ENCODE measurements around the gene KRT37.
"Not testable (repeated sequence)": the region's sequence is repeated elsewhere in the genome, so short reads cannot be mapped to it uniquely, and the experiment has no call there.

KRT37 gene

GRCh38 chr17:41382394-41382793, 42.0 kb downstream of the KRT37 start:
- Histone ChIP-seq H3K27ac (ENCODE audit: insufficient read depth in 1 of 2, low read depth in 1 of 2, low read length in 2 of 2, poor library complexity in 1 of 2, severe bottlenecking in 2 of 2) (no peak overlapping the region), H3K4me1 (ENCODE audit: control extremely low read depth in 1 of 4, control insufficient read depth in 4 of 4, insufficient read depth in 4 of 4, low read length in 3 of 4) (no peaks in the 10 kb centered on the region), H3K36me3 (ENCODE audit: control insufficient read depth in 4 of 4, insufficient read depth in 4 of 4, low read length in 3 of 4) (no peaks in the 10 kb centered on the region), H3K27me3 (replicated peaks in 2 of 5; ENCODE audit: control insufficient read depth in 4 of 5, insufficient read depth in 5 of 5, low read length in 4 of 5) (peaks cover 0 to 5% (median 0%) of the 10 kb centered on the region in 5 experiments), H3K4me3 (ENCODE audit: control insufficient read depth in 1 of 7, extremely low read depth in 1 of 7, insufficient read depth in 4 of 7, low read depth in 2 of 7, low read length in 6 of 7) (no peak overlapping the region), H3K9me3 (ENCODE audit: control extremely low read depth in 1 of 5, control insufficient read depth in 4 of 5, insufficient read depth in 2 of 5, low read depth in 1 of 5, low read length in 4 of 5) (peaks cover 0 to 11% (median 2%) of the 10 kb centered on the region in 5 experiments)
- POLR2A ChIA-PET, result no interaction called here
- DNase-seq, result no peak
- CTCF ChIA-PET, result no interaction called here
- no CpG with 5 or more reads among the region's 1 CpG for WGBS (ENCODE audit: insufficient coverage)

GRCh38 chr17:41381943-41382342, 42.4 kb downstream of the KRT37 start, which contains the start of gene KRT34:
KRT34 (minus strand) TSS chr17:41382306; CDS start chr17:41382246, 60 bp downstream.
- H3K9me3 ChIP-seq (ENCODE audit: control extremely low read depth in 1 of 5, control insufficient read depth in 4 of 5, insufficient read depth in 2 of 5, low read depth in 1 of 5, low read length in 4 of 5); H3K36me3 ChIP-seq (ENCODE audit: control insufficient read depth in 4 of 4, insufficient read depth in 4 of 4, low read length in 3 of 4); H3K4me1 ChIP-seq (ENCODE audit: control extremely low read depth in 1 of 4, control insufficient read depth in 4 of 4, insufficient read depth in 4 of 4, low read length in 3 of 4); POLR2A ChIA-PET; H3K4me3 ChIP-seq (ENCODE audit: control insufficient read depth in 1 of 7, extremely low read depth in 1 of 7, insufficient read depth in 4 of 7, low read depth in 2 of 7, low read length in 6 of 7); H3K27ac ChIP-seq (ENCODE audit: insufficient read depth in 1 of 2, low read depth in 1 of 2, low read length in 2 of 2, poor library complexity in 1 of 2, severe bottlenecking in 2 of 2); DNase-seq; CTCF ChIA-PET; H3K27me3 ChIP-seq (replicated peaks in 2 of 5; ENCODE audit: control insufficient read depth in 4 of 5, insufficient read depth in 5 of 5, low read length in 4 of 5): not testable (repeated sequence)
- WGBS (ENCODE audit: insufficient coverage), result 96% methylated on average over 10 of the region's 13 CpGs

GRCh38 chr17:41380091-41380490, 44.3 kb downstream of the KRT37 start:
- 97% methylated on average over 6 of the region's 7 CpGs for WGBS (ENCODE audit: insufficient coverage)
- H3K27ac ChIP-seq (ENCODE audit: insufficient read depth in 1 of 2, low read depth in 1 of 2, low read length in 2 of 2, poor library complexity in 1 of 2, severe bottlenecking in 2 of 2); H3K36me3 ChIP-seq (ENCODE audit: control insufficient read depth in 4 of 4, insufficient read depth in 4 of 4, low read length in 3 of 4); H3K4me1 ChIP-seq (ENCODE audit: control extremely low read depth in 1 of 4, control insufficient read depth in 4 of 4, insufficient read depth in 4 of 4, low read length in 3 of 4); H3K4me3 ChIP-seq (ENCODE audit: control insufficient read depth in 1 of 7, extremely low read depth in 1 of 7, insufficient read depth in 4 of 7, low read depth in 2 of 7, low read length in 6 of 7); H3K27me3 ChIP-seq (replicated peaks in 2 of 5; ENCODE audit: control insufficient read depth in 4 of 5, insufficient read depth in 5 of 5, low read length in 4 of 5); H3K9me3 ChIP-seq (ENCODE audit: control extremely low read depth in 1 of 5, control insufficient read depth in 4 of 5, insufficient read depth in 2 of 5, low read depth in 1 of 5, low read length in 4 of 5); CTCF ChIA-PET; DNase-seq; POLR2A ChIA-PET: not testable (repeated sequence)

- Histone ChIP-seq H3K27me3 (replicated peaks in 2 of 5; ENCODE audit: control insufficient read depth in 4 of 5, insufficient read depth in 5 of 5, low read length in 4 of 5) (peaks cover 0 to 7% (median 0%) of the 10 kb centered on the region in 5 experiments), H3K36me3 (ENCODE audit: control insufficient read depth in 4 of 4, insufficient read depth in 4 of 4, low read length in 3 of 4) (no peaks in the 10 kb centered on the region), H3K27ac (ENCODE audit: insufficient read depth in 1 of 2, low read depth in 1 of 2, low read length in 2 of 2, poor library complexity in 1 of 2, severe bottlenecking in 2 of 2) (no peak overlapping the region), H3K9me3 (ENCODE audit: control extremely low read depth in 1 of 5, control insufficient read depth in 4 of 5, insufficient read depth in 2 of 5, low read depth in 1 of 5, low read length in 4 of 5) (peaks cover 0 to 5% (median 0%) of the 10 kb centered on the region in 5 experiments), H3K4me3 (ENCODE audit: control insufficient read depth in 1 of 7, extremely low read depth in 1 of 7, insufficient read depth in 4 of 7, low read depth in 2 of 7, low read length in 6 of 7) (no peak overlapping the region), H3K4me1 (ENCODE audit: control extremely low read depth in 1 of 4, control insufficient read depth in 4 of 4, insufficient read depth in 4 of 4, low read length in 3 of 4) (no peaks in the 10 kb centered on the region)
- DNase-seq, result no peak
- ChIA-PET POLR2A (no interaction called here), CTCF (no interaction called here)
- WGBS (ENCODE audit: insufficient coverage), result 25% methylated on average over 2 of the region's 2 CpGs
Observed at GRCh38 chr17:41377546-41377945, 46.8 kb downstream of the KRT37 start.
